Stimulated activated CD4-positive, alpha-beta T cell treated with anti-CD3 and anti-CD28 coated beads, Interleukin-1b, Interleukin-23, amount 100 ng/mL, for 1 hour (primary cell): Measurements from ENCODE around the gene ATP5F1E.
"Not testable (repeated sequence)": the region's sequence is repeated elsewhere in the genome, so short reads cannot be mapped to it uniquely, and the experiment has no call there.

Source experiments
- DNase-seq, 2 donors: peaks; one replicate each; pipeline ENCODE4 v3.0.0-alpha.2; 2020; ENCODE audit warnings: low read depth in 2 of 2

ATP5F1E gene

DNA sequence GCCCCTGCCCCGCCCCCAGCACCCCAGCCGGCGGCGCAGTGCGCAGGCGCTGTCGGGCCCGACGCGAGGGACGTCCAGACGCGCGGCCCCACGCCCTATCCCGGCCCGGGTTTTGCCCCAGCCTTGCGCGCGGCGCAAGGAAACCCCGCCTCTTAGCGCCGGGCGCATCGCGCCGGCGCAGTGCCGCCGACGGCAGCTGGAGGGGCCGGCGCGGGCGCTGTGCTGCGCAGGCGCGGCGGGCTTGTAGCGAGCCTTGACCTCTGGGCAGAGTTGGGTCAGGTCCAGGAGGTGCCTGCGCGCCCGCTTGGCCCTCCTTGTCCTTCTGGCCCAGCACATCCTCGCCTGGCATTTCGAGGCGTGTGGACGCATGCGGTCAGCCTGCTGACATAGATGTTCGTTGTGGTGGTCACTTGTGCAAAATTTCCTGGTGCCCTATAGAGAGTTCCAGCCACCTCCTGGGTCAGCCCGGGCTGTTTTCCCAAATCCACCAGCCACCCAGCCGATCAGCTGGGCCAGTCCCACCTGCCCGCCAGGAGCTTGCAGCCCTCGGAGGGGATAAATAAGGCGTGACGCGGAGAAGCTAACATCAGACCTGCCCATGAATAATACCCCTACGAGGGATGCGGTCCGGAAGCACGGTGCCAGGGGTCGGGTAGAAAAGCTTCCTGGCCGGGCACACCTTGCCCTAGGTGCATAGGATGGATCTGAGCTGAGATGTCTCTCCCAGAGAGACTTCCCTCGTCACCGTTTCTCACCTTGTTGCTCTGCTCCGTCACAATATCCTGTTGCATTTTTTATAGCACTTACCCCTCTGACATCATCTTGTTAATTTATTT lies 10.9 kb upstream of the ATP5F1E start:
- peak; percentile 90 to 91 for DNase-seq

GRCh38 chr20:59042151-59042795 lies 10.1 kb upstream of the ATP5F1E start, which contains the start of gene PRELID3B:
PRELID3B (minus strand) TSS chr20:59042786; CDS start chr20:59042730, 56 bp downstream.
- no peak for DNase-seq

- not testable (repeated sequence) for DNase-seq
These were observed 9.4 kb upstream of the ATP5F1E start for GRCh38 chr20:59041487-59041886.

- no peak for DNase-seq
These were observed 8.5 kb upstream of the ATP5F1E start for GRCh38 chr20:59040667-59041066.

GRCh38 chr20:59039233-59039632 lies 7.1 kb upstream of the ATP5F1E start:
- DNase-seq, result no peak

DNA sequence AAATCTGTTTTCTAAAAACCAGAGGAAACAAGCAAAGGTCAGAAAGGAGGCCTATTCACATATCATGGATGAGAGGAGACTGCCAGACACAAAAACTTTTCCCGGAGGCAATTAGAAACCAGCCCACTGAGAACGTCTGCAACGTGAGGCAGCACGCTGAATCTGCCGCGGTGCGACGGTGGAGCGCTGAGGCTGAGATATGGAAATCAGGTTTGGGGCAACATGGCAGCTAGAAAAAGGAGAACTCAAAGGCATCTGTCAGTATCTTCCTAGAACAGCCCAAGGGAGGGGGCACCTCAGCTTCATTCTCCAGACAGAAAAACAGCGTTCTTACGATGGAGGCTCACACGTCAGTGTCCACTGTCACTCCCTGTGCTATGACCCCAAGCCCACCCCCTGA lies 5.3 kb upstream of the ATP5F1E start:
- no peak for DNase-seq

DNA sequence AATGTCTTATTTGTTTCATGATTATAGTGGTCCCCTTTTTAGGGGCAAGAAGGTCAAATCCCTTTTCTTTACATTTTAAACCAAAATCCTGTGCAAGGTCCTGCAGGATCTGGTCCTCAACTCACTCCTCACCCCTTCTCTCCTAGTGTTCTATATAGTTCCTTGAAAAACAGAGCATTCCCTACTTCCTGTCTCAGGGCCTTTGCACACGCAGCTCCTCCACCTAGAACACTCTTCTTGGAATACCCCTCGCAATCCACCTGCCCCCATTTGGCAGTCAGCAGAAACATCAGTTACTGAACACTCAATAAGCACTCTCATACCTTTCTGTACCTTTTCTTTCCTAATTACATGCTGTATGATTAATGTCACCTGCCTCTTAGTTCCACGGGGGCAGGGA lies 3.2 kb upstream of the ATP5F1E start:
- no peak for DNase-seq

GRCh38 chr20:59033616-59034165 lies 1.6 kb upstream of the ATP5F1E start:
- no peak for DNase-seq

- DNase-seq, result no peak
These were observed 958 bp upstream of the ATP5F1E start for GRCh38 chr20:59033093-59033492.

- DNase-seq, result no peak
These were observed 551 bp upstream of the ATP5F1E start for GRCh38 chr20:59032713-59033059.

- DNase-seq, result no peak
These were observed 542 bp downstream of the ATP5F1E start for GRCh38 chr20:59031564-59032022.

GRCh38 chr20:59030911-59031563 lies 1.1 kb downstream of the ATP5F1E start:
- no peak for DNase-seq

GRCh38 chr20:59028812-59029211 lies 3.3 kb downstream of the ATP5F1E start:
- no peak for DNase-seq

GRCh38 chr20:59027741-59028320 lies 4.3 kb downstream of the ATP5F1E start:
- no peak for DNase-seq

DNA sequence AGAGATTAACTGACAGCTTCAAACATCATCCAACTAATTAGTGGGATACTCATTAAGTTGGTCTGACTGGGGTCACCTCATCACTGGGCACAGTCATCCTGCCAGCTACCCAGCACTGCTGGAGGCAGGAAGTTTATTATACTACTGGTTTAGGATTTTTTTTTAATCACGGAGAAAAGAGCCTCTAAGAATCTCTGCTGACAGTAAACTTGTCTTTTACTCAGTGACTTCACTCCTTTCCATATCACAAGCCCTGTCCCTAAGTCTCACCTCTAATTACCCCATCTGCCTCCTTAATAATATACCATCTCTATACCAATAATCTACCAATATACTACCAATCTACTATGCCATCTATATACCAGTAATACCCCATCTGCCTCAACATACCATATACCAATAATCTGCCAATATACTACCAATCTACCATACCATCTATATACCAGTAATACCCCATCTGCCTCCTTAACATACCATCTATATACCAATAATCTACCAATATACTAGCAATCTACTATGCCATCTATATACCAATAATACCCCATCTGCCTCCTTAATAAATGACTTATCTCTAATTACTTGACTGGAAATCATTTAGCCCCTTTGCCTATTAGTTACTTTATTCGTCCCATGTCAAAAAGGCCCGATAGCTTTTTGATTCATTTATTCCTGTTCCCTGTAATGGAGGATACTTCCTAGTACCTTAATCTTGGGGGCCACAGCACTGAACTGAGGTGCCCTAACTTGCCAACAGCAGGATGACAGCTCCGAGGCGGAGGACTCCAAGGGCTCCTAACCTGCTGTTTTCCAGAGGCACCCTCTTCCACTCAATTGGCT lies 5.0 kb downstream of the ATP5F1E start:
- no peak for DNase-seq

DNA sequence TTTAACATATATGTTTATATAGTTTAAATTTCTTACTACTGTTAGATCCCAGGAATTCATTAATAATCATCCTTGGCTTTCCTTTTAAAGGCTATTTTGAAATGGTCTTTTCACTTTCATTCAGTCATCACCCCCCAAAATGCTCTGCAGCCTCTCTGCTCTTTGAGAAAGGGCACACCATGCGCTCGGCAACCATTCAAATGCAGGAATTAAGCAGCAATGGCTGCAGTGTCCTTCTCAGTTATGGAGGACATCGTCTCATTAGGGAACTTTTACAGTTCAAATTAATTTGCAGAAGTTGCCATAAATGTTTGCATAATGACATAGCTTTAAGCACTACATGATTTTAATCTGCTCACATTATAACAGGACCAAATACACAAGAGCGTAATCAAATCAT lies 6.6 kb downstream of the ATP5F1E start:
- no peak for DNase-seq

GRCh38 chr20:59025086-59025485 lies 7.0 kb downstream of the ATP5F1E start:
- DNase-seq, result no peak

DNA sequence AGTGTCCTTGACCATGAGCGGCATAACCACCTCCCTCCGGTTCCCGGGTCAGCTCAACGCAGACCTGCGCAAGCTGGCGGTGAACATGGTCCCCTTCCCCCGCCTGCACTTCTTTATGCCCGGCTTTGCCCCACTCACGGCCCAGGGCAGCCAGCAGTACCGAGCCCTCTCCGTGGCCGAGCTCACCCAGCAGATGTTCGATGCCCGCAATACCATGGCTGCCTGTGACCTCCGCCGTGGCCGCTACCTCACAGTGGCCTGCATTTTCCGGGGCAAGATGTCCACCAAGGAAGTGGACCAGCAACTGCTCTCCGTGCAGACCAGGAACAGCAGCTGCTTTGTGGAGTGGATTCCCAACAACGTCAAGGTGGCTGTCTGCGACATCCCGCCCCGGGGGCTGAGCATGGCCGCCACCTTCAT lies 8.0 kb downstream of the ATP5F1E start:
- DNase-seq, result no peak

- DNase-seq, result no peak
These were observed 8.5 kb downstream of the ATP5F1E start for GRCh38 chr20:59023616-59024015.

- no peak for DNase-seq
These were observed 9.4 kb downstream of the ATP5F1E start for GRCh38 chr20:59022754-59023153.

- DNase-seq, result no peak
These were observed 11.1 kb downstream of the ATP5F1E start for GRCh38 chr20:59020938-59021551.
